Ishikawa (cell line): ENCODE measurements around the gene ZNF860.

Experiments used
- CREB1 ChIP-seq: IDR thresholded peaks from 2 replicates; pipeline ENCODE4 v1.6.1; 2012; ENCODE audit warnings: low read depth
- EP300 ChIP-seq: IDR thresholded peaks from 2 replicates; pipeline ENCODE4 v1.6.1; 2012; ENCODE audit warnings: borderline replicate concordance
- RAD21 ChIP-seq: IDR thresholded peaks from 2 replicates; pipeline ENCODE4 v1.6.1; 2012; ENCODE audit warnings: low read depth
- REST ChIP-seq: IDR thresholded peaks from 2 replicates; pipeline ENCODE4 v1.6.1; 2012; ENCODE audit warnings: low read depth, mild to moderate bottlenecking
- TAF1 ChIP-seq: IDR thresholded peaks from 2 replicates; pipeline ENCODE4 v1.6.1; 2012; ENCODE audit warnings: low read depth, mild to moderate bottlenecking
- TCF12 ChIP-seq: IDR thresholded peaks from 2 replicates; pipeline ENCODE4 v1.6.1; 2012; ENCODE audit warnings: low read depth
- YY1 ChIP-seq: IDR thresholded peaks from 2 replicates; pipeline ENCODE4 v1.6.1; 2012; ENCODE audit warnings: low read depth

- TF ChIP-seq CREB1: no peak
- TF ChIP-seq YY1: no peak
- TF ChIP-seq EP300: no peak
- TF ChIP-seq TAF1: no peak
- no peak for TF ChIP-seq RAD21
- no peak for TF ChIP-seq TCF12
- TF ChIP-seq REST: no peak
These were observed 39.1 kb upstream of the ZNF860 start for GRCh38 chr3:31942446-31942845.
